Activated CD8-positive, alpha-beta memory T cell treated with anti-CD3 and anti-CD28 coated beads, Interleukin-2, amount 10 ng/mL, durations not matched to agents 7 days and 5 days (primary cell): Measurements from ENCODE around the gene MME. TPM values are rescaled to one million over a fixed set of nuclear protein-coding genes. Genes with fewer than 3 reads are reported as not detected.
"Not testable (repeated sequence)": the region's sequence is repeated elsewhere in the genome, so short reads cannot be mapped to it uniquely, and the experiment has no call there.

Source experiments
- ATAC-seq: fragments of 150-1000 bp; cut with Tn5 transposase; one replicate; pipeline ENCODE4 v1.10.0; 2021; ENCODE audit warnings: moderate library complexity
- CTCF ChIA-PET: fragments of 350-600 bp; sonication (Branson Sonifier 250); formaldehyde crosslinking; loops from one replicate; lab custom pipeline; 2021; ENCODE audit warnings: antibody characterized with exemption; lab: Charles Lee
- DNase-seq: peaks from one replicate; pipeline ENCODE4 v3.0.0-alpha.2; 2020
- H3K27ac Mint-ChIP-seq: one replicate; pipeline ENCODE4 v1.8.0; 2021; ENCODE audit warnings: mild to moderate bottlenecking, mixed read lengths
- H3K27me3 Mint-ChIP-seq: one replicate; pipeline ENCODE4 v1.8.0; 2021; ENCODE audit warnings: mixed read lengths
- H3K36me3 Mint-ChIP-seq: one replicate; pipeline ENCODE4 v1.8.0; 2021; ENCODE audit warnings: mild to moderate bottlenecking, mixed read lengths
- H3K4me1 Mint-ChIP-seq: one replicate; pipeline ENCODE4 v1.8.0; 2021; ENCODE audit warnings: mixed read lengths
- H3K4me3 Mint-ChIP-seq: one replicate; pipeline ENCODE4 v1.8.0; 2021; ENCODE audit warnings: mild to moderate bottlenecking, moderate library complexity, mixed read lengths
- H3K9me3 Mint-ChIP-seq: one replicate; pipeline ENCODE4 v1.8.0; 2022; ENCODE audit warnings: low read depth, mixed read lengths
- total RNA-seq, 2 experiments: library from RNA; stranded (reverse); gene quantifications; one replicate each; pipeline ENCODE4 v1.2.3, GENCODE V29; 2021

The MME gene
- total RNA-seq, 2 experiments from 2014 or later, result not detected

DNA sequence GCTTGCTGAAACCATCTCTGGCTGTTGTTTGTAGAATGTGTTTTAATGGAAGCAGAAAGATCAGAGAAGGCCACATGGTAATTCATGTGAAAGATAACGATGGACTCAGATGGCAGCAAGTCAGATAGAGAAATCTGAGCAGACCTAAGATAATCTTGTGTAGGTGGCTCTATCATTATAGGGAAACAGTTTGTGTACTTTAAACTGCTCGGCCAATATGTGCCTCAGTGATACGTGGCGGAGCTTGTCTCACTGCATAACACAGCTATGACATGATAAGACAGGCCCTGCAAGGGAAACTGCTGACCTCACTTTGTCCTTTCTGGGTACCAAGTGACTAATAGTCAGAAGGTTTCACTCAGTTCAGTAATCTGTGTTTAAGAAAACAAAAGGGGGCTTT is 51.0 kb downstream of the MME start:
- Mint-ChIP-seq H3K4me3 (no peak overlapping the region), H3K4me1 (no peaks in the 10 kb centered on the region), H3K9me3 (no peaks in the 10 kb centered on the region), H3K27ac (no peak overlapping the region), H3K36me3 (no peaks in the 10 kb centered on the region), H3K27me3 (no peaks in the 10 kb centered on the region)
- CTCF ChIA-PET, result no interaction called here
- DNase-seq, result no peak
- ATAC-seq, result no peak

DNA sequence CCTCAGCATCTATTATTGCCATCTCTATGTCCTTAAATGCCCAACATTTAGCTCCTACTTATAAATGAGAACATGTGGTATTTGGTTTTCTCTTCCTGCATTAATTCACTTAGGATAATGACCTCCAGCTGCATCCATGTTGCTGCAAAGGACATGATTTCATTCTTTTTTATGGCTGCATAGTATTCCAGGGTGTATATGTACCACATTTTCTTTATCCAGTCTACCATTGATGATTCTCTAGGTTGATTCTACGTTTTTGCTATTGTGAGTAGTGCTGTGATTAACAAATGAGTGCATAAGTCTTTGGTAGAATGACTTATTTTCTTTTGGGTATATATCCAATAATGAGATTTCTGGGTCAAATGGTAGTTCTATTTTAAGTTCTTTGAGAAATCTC is 54.2 kb downstream of the MME start:
- H3K36me3 Mint-ChIP-seq, ATAC-seq, H3K4me3 Mint-ChIP-seq, H3K9me3 Mint-ChIP-seq, H3K27me3 Mint-ChIP-seq, H3K27ac Mint-ChIP-seq, H3K4me1 Mint-ChIP-seq, DNase-seq, CTCF ChIA-PET: not testable (repeated sequence)

DNA sequence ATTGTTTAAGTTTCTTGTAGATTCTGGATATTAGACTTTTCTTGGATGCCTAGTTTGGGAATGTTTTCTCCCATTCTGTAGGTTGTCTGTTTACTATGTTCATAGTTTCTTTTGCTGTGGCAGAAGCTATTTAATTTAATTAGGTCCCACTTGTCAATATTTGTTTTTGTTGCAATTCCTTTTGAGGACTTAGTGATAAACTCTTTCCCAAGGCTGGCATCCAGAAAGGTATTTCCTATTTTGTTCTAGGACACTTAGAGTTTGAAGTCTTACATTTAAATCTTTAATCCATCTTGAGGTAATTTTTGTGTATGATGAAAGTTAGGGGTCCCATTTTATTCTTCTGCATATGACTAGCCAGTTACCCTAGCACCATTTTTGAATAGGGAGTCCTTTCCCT is 54.9 kb downstream of the MME start:
- ATAC-seq, result no peak
- no peaks in the 10 kb centered on the region for H3K27me3 Mint-ChIP-seq
- no peak for DNase-seq
- CTCF ChIA-PET, result no interaction called here
- H3K9me3 Mint-ChIP-seq, result no peaks in the 10 kb centered on the region
- no peaks in the 10 kb centered on the region for H3K36me3 Mint-ChIP-seq
- H3K4me3 Mint-ChIP-seq, result no peak overlapping the region
- H3K4me1 Mint-ChIP-seq, result no peaks in the 10 kb centered on the region
- H3K27ac Mint-ChIP-seq, result no peak overlapping the region

DNA sequence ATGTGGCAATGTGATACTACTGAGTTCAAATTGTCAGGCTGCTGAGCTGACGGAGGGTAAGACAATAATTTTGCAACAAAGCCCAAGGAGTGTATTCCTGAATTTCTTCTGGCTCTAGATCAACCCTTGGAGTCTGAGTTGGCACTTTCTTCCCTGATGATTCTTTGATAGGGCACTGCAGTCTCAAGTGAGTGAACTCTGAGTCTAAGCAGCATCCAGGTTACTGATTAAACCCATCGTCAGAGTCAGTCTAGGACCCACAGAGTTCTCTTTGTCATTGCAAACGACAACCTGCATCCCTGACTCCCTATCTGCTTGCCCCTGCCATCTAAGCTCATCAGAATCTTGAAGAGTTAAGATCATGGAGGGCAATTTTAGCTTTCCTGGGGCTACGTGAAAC is 58.6 kb downstream of the MME start:
- DNase-seq (no peak), ATAC-seq (no peak)
- no peak overlapping the region for H3K4me3 Mint-ChIP-seq
- no peaks in the 10 kb centered on the region for H3K9me3 Mint-ChIP-seq
- no peaks in the 10 kb centered on the region for H3K36me3 Mint-ChIP-seq
- no peaks in the 10 kb centered on the region for H3K4me1 Mint-ChIP-seq
- H3K27ac Mint-ChIP-seq, result no peak overlapping the region
- CTCF ChIA-PET, result no interaction called here
- no peaks in the 10 kb centered on the region for H3K27me3 Mint-ChIP-seq

DNA sequence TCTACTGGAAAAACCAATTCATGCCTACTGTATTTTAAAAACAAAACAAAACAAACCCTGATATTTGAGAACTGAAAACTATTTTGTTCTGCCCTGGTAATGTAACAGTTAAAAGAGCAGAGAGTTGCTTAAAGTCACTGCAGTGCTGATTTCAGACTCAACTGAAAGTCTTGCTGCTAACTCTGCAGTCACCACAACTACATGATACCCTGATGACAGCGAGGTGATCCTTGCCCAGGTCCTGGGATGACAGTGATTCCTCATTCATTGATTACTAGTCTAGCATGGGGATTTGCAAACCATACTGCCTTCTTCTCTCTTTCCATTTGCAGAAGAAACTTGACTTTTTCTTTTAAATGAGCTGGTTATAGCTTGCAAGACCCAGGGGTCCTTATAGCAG is 67.5 kb downstream of the MME start:
- DNase-seq (no peak), ATAC-seq (no peak)
- H3K9me3 Mint-ChIP-seq, result no peaks in the 10 kb centered on the region
- no peak overlapping the region for H3K4me3 Mint-ChIP-seq
- H3K27me3 Mint-ChIP-seq, result no peaks in the 10 kb centered on the region
- H3K36me3 Mint-ChIP-seq, result no peaks in the 10 kb centered on the region
- CTCF ChIA-PET, result no interaction called here
- H3K27ac Mint-ChIP-seq, result no peak overlapping the region
- no peaks in the 10 kb centered on the region for H3K4me1 Mint-ChIP-seq

DNA sequence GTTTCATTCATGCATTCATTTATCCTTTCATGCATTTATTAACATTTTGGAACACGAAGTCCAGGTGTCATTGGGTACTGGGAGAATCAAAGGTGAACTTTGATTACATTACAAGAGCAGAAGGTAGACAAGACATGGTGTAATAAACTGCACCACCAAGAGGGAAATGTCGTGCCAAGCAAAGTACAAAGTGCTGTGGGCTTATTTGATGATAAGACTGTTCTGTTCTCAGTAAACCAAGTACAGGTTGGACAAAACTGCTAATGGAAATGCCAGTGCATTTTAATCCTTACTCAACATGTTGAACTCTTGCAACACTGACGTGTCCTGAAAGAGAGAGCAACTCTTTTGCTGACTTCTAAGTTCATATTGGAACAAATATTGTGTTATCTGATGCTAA is 69.4 kb downstream of the MME start:
- H3K27ac Mint-ChIP-seq, result no peak overlapping the region
- no peaks in the 10 kb centered on the region for H3K27me3 Mint-ChIP-seq
- ATAC-seq, result no peak
- H3K36me3 Mint-ChIP-seq, result no peaks in the 10 kb centered on the region
- DNase-seq, result no peak
- no peaks in the 10 kb centered on the region for H3K4me1 Mint-ChIP-seq
- H3K9me3 Mint-ChIP-seq, result no peaks in the 10 kb centered on the region
- CTCF ChIA-PET, result no interaction called here
- H3K4me3 Mint-ChIP-seq, result no peak overlapping the region

DNA sequence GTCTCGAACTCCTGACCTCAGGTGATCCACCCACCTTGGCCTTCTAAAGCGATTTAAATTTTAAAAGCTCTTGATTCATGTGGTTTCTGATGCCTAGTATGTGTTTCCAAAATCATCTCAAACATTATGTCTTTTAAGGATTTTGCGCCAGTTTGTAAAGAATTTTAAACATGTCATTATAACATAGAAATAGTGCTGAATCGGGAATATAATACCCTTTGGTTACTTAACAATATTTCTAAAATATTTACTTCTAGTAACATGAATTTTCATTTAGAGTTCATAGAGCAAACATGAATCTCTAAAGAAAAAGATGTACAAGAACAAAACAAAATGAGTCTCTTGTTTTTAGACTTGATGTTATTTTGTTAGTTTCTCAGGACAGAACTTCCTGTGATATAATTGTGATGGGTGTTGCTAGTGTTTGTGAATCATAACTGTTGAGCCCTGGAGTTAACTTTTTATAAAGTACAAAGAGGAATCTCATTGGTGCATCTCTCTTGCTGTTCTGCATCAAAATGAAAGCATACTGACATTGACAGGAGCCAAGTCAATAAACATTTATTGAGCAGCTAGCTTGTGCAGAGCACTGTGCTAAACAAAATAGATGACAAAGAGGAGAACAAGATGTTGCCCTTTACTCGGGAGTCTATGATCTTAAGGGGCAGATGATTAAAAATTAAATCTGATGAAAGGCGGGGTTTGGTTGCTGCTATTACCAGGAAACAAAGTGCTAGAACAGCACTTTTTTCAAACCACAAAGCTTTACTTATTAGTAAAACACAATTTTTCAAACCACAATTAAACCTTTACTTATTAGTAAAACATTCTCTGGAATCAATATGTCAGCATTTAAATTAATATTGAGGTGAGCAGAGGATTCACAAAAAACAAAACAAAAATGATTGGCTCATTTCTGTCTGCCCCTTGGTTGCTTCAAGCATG is 73.4 kb downstream of the MME start:
- CTCF ChIA-PET, result no interaction called here
- Mint-ChIP-seq H3K36me3 (no peaks in the 10 kb centered on the region), H3K4me1 (no peaks in the 10 kb centered on the region), H3K4me3 (no peak overlapping the region), H3K27me3 (no peaks in the 10 kb centered on the region), H3K9me3 (no peaks in the 10 kb centered on the region), H3K27ac (no peak overlapping the region)
- DNase-seq (no peak), ATAC-seq (no peak)

DNA sequence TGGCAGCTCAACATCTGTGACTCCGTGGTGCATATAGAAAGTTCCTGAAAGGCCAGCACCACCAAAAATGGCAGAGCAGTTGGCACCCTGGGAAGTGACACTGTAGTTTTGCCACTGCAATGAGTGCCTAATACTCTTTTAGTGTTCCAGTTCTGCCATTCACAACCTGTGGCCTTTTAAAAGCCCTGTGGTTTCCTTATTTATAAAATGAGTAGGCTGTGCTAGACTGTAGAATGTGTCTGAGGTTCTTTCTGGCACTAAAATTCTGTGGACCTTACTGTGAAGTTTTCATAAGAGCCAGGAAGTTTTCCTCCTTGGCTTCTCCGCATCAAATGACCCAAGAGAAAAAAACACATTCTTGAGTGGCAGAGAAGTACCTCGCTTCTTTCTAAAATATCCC is 74.1 kb downstream of the MME start:
- no peaks in the 10 kb centered on the region for H3K36me3 Mint-ChIP-seq
- H3K4me3 Mint-ChIP-seq, result no peak overlapping the region
- no peaks in the 10 kb centered on the region for H3K9me3 Mint-ChIP-seq
- DNase-seq (no peak), ATAC-seq (no peak)
- H3K27me3 Mint-ChIP-seq, result no peaks in the 10 kb centered on the region
- no peak overlapping the region for H3K27ac Mint-ChIP-seq
- no peaks in the 10 kb centered on the region for H3K4me1 Mint-ChIP-seq
- CTCF ChIA-PET, result no interaction called here

DNA sequence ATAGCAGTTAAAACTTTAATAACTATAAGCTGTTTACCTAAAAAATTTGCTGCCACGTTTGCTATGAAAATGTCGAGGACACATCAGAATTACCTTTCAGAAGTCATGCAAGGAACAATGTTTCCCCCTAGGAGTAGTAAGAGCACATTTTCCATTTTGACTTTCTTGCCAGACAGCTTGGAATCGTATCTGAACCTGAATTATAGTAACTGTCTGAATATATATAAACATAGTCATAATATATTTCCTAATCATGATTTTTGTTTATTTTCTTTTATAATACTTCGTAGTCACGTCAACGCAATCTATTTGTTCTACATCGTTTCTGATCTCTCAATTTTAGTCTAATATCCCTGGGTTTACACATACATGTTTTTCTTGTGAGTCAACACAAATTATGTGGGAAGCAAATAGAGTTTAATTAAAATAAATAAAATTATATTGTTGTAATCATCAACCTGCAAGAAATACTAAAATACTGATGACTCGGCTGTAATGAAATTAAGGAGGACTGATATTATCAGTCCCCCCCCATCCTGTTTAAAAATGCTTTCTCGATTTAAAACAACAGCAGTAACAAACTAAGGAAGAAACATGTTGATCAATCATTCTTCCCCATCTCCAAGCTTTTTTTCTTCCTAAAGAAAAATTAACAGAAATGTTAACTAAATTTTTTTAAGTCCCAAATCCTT is 78.4 kb downstream of the MME start:
- Mint-ChIP-seq H3K27me3 (no peaks in the 10 kb centered on the region), H3K4me1 (no peaks in the 10 kb centered on the region), H3K36me3 (no peaks in the 10 kb centered on the region), H3K9me3 (no peaks in the 10 kb centered on the region), H3K27ac (no peak overlapping the region), H3K4me3 (no peak overlapping the region)
- ATAC-seq (no peak), DNase-seq (no peak)
- CTCF ChIA-PET, result no interaction called here

DNA sequence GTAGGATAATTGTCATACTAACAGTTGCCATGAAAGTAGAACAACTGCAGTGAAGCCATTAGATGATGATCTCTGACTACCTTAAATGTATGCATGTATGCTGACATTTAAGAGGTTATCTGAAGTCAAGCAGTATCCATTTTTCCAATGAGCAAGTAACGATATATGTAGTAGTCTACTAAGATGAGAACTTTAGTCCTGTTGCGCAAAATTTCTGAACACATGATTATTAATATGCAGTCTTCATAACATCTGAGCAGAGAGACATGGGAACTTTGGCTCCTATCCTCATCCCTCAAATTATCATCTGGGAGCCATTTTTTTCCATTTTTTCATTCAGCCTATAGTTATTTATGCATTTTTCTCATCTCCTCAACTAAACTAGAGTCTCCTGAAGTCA is 79.2 kb downstream of the MME start:
- CTCF ChIA-PET, result no interaction called here
- DNase-seq, result no peak
- no peak for ATAC-seq

DNA sequence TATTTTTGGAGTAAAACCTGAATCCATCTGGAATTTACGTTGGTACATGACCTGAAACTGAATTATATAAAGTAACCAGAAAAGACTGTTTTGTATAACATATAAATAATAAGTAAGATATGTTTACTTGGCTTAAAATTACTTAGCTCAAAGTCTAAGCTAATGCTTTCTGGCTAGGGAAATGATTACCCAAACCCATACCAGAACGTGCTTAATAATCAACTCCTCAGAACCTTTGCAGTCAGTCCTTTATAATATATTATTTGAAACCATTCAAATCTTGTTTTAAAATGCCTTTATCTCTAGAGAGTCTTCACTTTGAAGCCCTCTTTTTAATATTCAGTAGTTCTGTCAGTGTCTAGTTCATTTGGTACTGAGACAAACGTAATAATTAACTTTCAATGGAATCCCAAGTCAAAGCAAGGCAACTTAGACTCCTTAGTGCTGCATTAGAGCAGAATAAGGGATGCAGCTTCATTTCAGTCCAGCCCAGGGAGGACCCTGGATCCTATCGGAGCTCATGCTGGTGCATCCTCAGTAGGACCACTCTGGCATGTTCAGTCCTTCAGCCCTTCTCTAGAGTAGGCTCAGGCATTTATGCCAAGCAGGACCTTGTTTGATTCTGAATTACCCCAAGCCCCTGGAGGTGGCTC is 81.6 kb downstream of the MME start:
- CTCF ChIA-PET, result no interaction called here
- Mint-ChIP-seq H3K9me3 (no peaks in the 10 kb centered on the region), H3K27ac (no peak overlapping the region), H3K4me1 (no peaks in the 10 kb centered on the region), H3K4me3 (no peak overlapping the region), H3K36me3 (no peaks in the 10 kb centered on the region), H3K27me3 (no peaks in the 10 kb centered on the region)
- DNase-seq (no peak), ATAC-seq (no peak)

More for the DNA sequence above, 79.2 kb downstream of the MME start:
- H3K9me3 Mint-ChIP-seq, result no peaks in the 10 kb centered on the region
- H3K4me1 Mint-ChIP-seq, result no peaks in the 10 kb centered on the region
- H3K36me3 Mint-ChIP-seq, result no peaks in the 10 kb centered on the region
- H3K4me3 Mint-ChIP-seq, result no peak overlapping the region
- no peaks in the 10 kb centered on the region for H3K27me3 Mint-ChIP-seq
- H3K27ac Mint-ChIP-seq, result no peak overlapping the region

DNA sequence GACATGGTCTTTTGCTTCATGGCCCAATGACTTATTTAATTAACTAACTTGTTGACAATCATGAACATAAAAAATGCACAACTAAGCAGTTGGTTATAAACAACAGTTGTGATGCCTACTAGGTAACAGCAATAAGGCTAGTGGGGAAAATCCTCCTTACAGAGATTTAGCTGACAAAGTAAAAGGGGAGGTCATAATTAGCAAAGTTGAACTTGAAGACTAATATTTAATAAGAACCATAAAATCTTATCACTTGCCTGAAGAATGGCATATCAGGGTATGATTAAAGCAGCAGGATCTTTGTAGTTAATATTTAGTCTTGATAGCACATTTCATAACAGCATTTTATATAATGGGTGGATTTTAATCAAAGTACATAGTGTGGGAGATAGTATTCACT is 84.2 kb downstream of the MME start:
- Mint-ChIP-seq H3K36me3 (no peaks in the 10 kb centered on the region), H3K27me3 (no peaks in the 10 kb centered on the region), H3K9me3 (no peaks in the 10 kb centered on the region), H3K4me1 (no peaks in the 10 kb centered on the region), H3K27ac (no peak overlapping the region), H3K4me3 (no peak overlapping the region)
- DNase-seq (no peak), ATAC-seq (no peak)
- CTCF ChIA-PET, result no interaction called here

DNA sequence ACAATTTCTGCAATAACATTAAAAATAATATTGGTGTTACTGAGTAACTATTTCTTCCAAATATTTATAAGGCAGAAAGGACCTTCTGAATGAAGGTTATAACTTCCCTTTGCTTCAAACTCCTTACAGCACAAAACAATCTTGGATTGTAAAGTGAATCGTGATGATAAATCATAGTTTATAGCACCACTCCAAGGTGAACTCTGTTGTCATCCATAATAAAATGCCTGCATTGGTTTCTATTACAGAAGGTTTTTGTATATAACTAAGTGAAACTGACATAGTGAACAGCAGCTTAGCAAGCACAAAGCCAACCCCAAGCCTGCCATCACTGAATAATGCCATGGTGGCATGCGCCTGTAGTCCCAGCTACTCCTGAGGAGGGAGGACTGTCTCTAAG is 86.3 kb downstream of the MME start:
- no peak overlapping the region for H3K4me3 Mint-ChIP-seq
- no peaks in the 10 kb centered on the region for H3K9me3 Mint-ChIP-seq
- H3K36me3 Mint-ChIP-seq, result no peaks in the 10 kb centered on the region
- no peak overlapping the region for H3K27ac Mint-ChIP-seq
- H3K27me3 Mint-ChIP-seq, result no peaks in the 10 kb centered on the region
- CTCF ChIA-PET, result no interaction called here
- no peaks in the 10 kb centered on the region for H3K4me1 Mint-ChIP-seq
- ATAC-seq, result no peak
- no peak for DNase-seq

DNA sequence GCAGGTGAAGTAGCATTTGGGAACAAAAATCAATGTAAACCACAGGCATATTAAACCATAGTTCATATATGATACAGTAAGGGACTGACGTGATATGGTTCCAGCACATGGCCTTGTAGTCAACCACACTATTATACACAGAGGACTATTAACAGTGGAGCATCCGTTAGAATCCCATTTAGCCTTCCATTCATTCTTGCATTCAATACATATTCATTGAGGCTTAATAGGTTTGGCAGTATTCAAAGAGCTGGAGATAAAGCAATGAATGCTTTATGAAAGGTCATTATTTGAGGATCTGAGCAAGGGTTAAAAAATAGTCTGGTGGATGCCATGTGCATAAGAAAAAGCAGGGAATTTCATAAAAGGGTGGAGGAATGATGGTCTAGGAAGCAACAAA is 89.1 kb downstream of the MME start:
- Mint-ChIP-seq H3K4me3 (no peak overlapping the region), H3K4me1 (no peaks in the 10 kb centered on the region), H3K27me3 (no peaks in the 10 kb centered on the region), H3K9me3 (no peaks in the 10 kb centered on the region), H3K27ac (no peak overlapping the region), H3K36me3 (no peaks in the 10 kb centered on the region)
- CTCF ChIA-PET, result no interaction called here
- ATAC-seq (no peak), DNase-seq (no peak)
